GM20431 (cell line): ENCODE measurements around the gene NRP1.
"Not testable (repeated sequence)": the region's sequence is repeated elsewhere in the genome, so short reads cannot be mapped to it uniquely, and the experiment has no call there.

Experiments used
- in situ Hi-C: fragments of 300-500 bp; cut with MseI, MboI; formaldehyde crosslinking; loops from one replicate; pipeline ENCODE4 v1.15.0; 2020; ENCODE audit warnings: low sequenced_read_pairs; ENCODE audit not compliant: unreplicated experiment

NRP1 gene

GRCh38 chr10:33224251-33224965 is 110.1 kb downstream of the NRP1 start:
- in situ Hi-C loops = no loop called here

- in situ Hi-C loops = no loop called here
Observed at GRCh38 chr10:33223326-33224000, 111.0 kb downstream of the NRP1 start.

DNA sequence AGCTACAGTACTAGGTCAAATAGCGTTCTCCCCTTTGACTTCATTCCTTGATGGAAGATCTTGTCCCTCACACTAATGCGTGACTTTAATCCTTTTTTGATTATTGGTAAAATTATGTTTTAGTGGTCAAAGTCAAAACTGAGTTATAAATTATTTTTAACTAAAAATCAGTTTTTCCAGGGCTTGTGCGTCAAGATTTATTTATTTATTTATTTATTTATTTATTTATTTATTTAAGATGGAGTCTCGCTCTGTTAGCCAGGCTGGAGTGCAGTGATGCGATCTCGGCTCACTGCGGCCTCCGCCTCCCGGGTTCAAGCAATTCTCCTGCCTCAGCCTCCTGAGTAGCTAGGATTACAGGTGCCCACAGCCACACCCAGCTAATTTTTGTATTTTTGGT is 112.2 kb downstream of the NRP1 start:
- in situ Hi-C loops = not testable (repeated sequence)

- in situ Hi-C loops = no loop called here
Observed at GRCh38 chr10:33217854-33218253, 116.6 kb downstream of the NRP1 start.

- in situ Hi-C loops = no loop called here
Observed at GRCh38 chr10:33216661-33217427, 117.6 kb downstream of the NRP1 start.

DNA sequence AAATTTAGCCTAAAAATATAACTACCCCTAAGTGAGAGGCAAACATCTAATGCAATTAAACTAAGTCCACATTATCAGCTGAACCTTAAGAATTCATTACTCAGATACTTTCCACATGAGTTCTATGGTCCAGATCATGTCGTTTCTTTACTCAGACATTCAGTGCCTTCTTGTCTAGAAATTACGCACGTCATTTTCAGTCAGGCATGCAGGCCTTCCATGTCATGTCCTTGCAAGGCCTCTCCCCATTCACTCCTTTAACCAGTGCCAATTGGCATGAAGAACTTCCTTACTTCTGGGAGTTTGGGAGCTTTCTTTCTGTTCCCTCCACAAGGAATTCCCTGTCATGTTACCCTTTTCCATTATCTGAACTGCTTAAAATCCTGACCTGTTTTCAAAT is 118.8 kb downstream of the NRP1 start:
- in situ Hi-C loops = no loop called here

DNA sequence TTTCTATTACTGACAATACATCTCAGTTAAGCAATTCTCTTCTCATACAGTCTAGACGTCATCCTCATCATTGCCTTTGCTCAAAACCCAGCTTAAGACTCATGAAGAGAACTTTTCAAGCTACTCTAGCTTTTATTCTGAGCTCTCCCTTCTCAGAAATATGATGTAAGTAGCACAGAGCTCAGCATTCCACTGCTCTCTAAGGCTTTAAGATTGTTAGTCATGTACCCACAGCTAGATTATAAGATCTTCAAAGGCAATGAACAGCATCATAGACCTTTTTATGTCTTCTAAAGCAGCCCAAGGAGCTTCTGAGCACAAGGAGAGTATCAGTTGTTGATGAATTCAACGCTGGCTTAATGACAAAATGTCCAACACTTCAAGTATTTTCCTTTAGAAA is 119.3 kb downstream of the NRP1 start:
- in situ Hi-C loops = no loop called here

DNA sequence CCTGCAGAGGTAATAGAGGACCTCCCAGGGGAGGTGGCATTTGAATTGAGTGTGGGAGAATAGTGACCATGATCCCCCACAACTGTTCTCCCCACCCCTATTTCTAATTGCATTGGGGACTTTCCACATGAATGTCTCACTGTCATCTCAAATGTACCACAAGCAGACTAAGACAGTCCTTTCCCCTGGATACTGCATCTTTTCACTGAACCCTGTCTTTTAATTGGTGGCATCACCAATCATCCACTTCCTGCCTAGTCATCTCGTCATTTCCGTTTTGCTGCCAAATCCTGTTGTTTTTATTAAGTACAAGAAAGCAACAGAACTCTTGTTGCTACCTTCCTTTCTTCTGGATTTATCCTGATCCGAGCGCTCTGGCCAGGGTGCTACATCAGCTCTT is 120.3 kb downstream of the NRP1 start:
- in situ Hi-C loops = no loop called here

DNA sequence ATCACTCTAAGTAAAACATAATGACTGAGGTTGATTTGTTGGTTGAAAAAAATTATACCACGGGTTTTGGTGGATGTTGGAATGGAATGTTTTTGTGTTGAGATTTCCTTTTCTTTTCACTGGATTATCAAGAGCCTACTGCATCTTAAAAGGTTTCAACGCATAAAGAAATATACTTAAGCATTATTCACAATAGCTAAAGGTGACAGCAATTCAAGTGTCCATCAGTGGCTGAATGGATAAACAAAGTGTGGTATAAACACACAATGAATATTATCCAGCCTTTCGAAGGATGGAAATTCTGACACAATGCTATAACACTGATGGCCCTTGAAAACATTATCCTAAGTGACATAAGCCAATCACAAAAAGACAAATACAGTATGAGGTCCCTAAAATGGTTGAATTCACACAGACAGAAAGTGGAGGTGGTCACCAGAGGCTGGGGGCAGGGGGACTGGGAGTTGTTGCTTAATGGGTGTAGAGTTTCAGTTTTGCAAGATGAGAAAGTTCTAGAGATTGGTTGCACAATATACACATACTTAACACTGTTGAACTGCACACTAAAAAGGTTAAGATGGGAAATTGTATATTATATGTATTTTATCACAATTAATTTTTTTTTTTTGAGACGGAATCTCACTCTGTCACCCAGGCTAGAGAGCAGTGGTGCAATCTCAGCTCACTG is 122.3 kb downstream of the NRP1 start:
- in situ Hi-C loops = no loop called here

GRCh38 chr10:33211106-33211878 is 123.2 kb downstream of the NRP1 start:
- in situ Hi-C loops = no loop called here

DNA sequence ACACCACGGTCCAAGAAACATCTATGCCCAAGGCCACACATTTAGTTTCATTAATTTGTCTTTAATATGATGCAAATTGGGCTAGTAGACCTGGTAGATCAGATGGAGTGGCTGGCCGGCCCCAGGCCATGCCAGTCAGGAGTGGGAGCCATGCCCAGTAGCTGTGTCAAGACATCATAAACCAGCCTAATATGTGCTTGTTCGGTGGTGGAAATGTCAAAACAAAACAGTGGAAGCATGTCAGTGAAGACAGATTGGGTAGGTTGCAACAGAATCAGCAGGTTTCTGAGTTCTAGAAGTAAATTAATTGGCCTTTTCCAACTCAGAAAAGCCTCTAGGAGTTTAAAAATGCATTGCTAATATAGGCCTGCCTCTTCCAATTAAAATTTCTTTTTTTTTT is 124.7 kb downstream of the NRP1 start:
- in situ Hi-C loops = no loop called here

DNA sequence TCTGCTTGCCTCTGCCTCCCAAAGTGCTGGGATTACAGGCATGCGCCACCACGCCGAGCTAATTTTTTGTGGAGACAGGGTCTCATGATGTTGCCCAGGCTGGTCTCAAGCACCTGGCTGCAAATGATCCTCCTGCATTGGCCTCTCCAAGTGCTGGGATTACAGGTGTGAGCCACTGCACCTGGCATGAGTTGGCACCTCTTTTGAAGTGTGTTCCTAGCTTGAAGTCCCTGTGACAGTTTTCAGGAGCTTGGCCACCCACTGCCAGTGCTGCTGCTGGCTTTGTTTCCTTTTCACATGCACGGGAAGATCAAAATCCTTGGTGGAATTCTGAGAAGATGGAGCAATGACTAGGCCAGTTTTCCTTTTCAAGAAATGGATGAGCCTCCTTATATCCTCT is 126.3 kb downstream of the NRP1 start:
- in situ Hi-C loops = no loop called here

DNA sequence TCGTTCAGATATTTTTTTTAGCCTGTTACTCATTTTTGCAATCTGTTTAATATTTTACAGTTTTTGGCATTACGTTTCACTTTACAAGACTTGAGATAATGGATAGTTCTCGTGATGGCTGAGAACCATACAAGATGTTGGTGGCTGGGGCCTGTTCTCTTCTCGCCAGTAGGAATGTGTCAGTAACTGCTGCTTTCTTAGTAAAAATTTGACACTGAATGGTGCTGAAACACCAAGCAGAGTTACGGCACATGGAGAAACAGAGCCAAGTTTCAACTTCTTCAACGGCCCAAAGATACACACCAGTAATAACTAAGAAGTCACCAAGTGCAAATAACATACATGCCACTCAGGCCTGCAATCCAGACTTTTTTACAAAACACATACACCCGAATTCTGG is 130.4 kb downstream of the NRP1 start:
- in situ Hi-C loops = no loop called here

DNA sequence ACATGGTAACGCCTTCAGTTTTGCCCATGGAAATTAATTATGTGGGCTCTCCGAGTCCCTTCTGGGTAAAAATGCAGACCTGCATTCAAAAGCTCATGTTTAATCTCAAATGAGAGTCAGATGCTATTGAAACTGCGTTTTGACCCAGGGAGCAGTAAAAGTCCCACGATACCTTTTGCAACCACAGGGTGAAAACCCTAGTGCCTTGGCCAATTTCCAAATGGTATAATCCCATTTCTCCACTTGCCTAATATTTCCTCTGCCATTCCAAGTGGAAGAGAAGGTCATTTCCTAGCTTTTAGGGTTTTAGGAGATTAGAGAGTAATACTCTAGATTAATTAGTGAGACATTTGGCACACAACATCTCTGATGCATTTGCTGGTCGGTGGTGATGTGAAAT is 132.5 kb downstream of the NRP1 start:
- in situ Hi-C loops = no loop called here

DNA sequence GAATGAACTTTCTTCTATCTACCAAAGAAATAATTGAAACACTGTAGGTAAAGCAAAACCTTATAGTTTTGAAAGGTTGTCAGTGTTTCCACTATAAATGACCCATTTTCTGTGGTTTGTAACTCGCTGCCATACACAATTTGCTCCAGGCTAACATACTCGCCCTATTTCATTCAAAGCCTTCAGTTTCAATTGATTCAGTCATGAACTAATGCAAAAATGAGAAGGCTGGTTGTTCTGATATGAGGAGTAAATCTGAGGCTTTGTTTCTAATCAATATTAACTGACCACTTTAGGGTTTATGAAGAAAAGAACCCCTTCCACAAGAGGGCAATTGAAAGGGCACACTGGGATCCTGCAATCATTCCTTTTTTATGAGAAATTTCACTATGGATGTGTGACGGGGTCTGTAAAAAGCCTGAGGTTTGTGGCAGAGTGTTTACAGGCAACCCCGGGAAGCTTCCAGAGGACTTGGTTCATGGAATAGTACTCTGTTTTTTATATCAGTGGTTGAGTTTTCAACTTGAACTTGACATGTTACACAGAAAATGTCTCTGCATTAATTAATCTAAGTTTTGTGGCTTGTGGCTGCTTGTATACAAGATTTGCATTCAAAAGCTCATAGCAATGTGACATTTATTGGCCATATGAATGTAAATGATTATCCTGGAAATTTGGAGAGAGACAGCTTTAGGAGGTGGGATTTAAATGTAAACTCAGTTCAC is 133.2 kb downstream of the NRP1 start:
- in situ Hi-C loops = no loop called here

DNA sequence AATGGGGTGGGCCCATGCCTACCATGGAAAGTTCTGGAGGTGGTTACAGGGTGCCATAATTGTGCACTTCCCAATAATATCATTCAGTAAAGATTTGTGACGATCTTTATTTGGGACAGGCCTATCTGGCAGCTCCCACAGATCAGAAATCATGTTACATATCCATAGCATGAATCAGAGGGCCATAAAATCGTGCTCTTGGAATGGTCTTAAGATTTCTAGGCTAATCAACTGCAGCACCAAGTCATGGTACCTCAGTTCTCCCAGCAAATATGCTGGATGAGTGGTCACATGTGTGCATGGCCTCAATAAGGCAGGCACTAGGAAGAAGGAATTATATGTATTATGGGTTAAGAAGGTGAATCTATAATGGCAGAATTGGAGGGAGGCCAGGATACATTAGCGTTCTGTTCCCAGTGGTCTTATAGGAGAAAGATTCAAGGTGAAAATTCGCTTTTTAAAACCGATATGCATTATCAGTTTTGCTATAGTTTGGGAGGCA is 134.7 kb downstream of the NRP1 start:
- in situ Hi-C loops = no loop called here

DNA sequence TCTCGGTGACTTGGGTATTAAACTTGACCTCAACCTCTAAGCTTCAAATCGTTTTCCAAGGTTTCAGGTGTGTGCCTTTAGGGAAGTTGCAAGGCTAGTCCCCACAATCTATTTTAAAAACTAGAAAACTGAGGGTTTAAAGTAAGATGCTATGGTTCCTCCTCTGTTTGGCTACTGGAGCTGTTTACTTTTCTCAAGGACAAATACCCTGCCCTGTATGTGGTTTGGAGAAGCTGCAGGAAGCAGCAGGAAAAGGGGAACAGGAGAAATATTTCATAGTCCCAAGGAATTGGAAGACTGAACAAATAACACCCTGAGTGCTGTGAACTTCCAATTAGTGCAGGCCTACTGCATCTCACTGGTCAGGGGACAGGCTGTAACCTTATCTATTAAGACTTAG is 135.9 kb downstream of the NRP1 start:
- in situ Hi-C loops = no loop called here

DNA sequence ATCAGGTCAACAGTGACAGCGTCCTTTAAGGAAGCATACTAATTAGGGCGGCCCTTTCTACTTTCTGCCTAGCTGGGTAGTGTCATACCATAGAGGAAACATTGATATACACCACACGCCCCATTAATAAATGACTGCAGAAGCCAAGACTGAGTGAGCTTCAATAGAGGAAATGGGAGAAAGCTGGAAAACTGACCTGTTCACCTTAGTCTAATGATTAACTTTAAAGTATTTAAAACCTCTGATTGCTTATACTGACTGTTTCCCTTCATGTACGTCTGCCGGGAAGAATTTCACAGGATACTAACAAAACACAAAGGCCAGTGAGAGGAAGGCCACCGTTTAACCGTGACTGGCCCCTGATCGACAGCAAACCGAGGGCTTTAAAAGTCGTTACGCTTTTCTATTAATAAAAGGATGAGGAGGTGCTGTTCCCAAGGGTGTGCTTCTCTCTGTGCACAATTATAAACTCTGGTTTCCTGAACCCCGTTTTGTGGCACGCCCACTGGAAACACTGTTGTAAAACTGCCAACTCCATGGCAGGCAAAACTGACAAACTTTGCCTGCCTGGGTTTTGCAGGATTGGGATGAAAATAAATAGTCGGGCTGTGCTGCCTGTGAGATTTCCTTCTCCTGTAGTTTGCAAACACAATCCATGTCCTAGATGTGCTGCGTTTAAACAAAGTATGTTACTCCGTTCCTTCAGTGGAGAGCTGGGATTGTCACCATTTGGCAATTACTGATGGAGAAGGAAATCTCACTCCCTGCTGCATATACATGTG is 137.6 kb downstream of the NRP1 start:
- in situ Hi-C loops = no loop called here

GRCh38 chr10:33196377-33196706 is 138.1 kb downstream of the NRP1 start:
- in situ Hi-C loops = no loop called here
